Measurements from ENCODE around the gene SPIRE2. TPM values are rescaled to one million over a fixed set of nuclear protein-coding genes. Genes with fewer than 3 reads are reported as not detected.

SPIRE2 gene
- total RNA-seq, 1 experiment from 2014 or later: 3.8 TPM

DNA sequence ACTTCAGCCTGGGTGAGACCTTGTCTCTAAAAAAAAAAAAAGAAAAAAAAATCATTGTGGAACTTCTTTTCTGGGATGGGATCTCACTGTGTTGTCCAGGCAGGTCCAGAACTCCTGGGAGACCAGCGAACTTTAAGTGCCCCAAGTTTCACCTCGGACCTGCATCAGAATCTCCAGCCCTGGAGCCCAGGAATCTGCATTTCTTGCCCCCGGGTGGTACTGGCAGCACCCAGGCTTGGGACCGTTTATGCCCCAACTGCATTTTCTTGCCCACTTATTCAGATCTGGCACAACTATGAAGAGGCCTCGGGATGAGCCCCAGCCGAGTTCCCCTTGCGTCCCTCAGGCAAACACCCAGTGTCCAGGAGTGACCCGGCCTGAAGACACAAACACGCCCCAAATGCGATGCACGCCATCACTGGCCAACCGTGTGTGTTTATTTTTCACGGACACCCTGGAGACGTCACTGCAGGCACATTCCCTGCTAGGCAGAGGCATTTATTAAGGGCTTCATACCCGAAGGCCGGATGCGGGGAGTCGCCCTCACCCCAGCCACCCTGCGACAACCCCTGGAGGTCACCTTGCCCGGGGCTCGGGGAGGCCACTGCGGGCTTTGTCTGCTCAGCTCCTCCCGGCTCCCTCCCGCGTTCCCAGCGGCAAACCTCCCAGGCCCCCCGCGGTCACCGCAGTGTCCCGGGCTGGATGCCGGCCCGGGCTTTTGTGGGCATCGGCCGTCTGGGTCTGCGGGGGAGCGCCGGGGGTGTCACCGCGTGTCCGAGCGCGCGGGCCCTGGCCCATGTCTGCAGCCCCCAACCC is 684 bp upstream of the SPIRE2 start:
- intact Hi-C loops (cut with micrococcal nuclease): no loop called here

GRCh38 chr16:89828870-89829629 is 775 bp downstream of the SPIRE2 start:
- BruUV-seq (replicated peaks): no TSS peak

More for the DNA sequence above, 684 bp upstream of the SPIRE2 start:
- ChIA-PET POLR2A (interaction anchor here (0.6 to 3.7 kb wide), 6 partner anchors 9 to 105 kb away, joined by 3 to 21 read pairs (median 8); partner anchors contain the start of genes FANCA and TCF25), CTCF (interaction anchor here (1.0 kb wide), 1 partner anchor 33 kb away, joined by 4 read pairs; no protein-coding TSS in a partner anchor)
- Mint-ChIP-seq H3K9me3 (ENCODE audit: unreplicated experiment) (no peaks in the 10 kb centered on the region), H3K27me3 (ENCODE audit: insufficient read depth, unreplicated experiment) (no peaks in the 10 kb centered on the region), H3K27ac (ENCODE audit: low read depth, unreplicated experiment) (peak overlapping the region; percentile 27), H3K4me1 (ENCODE audit: insufficient read depth, unreplicated experiment) (no peaks in the 10 kb centered on the region), H3K4me3 (ENCODE audit: unreplicated experiment) (peak overlapping the region; percentile 73), H3K36me3 (ENCODE audit: insufficient read depth, unreplicated experiment) (peaks cover 5% of the 10 kb centered on the region)
- peak; percentile 42 for DNase-seq (ENCODE audit: unreplicated experiment)
- BruUV-seq (replicated peaks): no TSS peak
- TF ChIP-seq, protein P1, sequence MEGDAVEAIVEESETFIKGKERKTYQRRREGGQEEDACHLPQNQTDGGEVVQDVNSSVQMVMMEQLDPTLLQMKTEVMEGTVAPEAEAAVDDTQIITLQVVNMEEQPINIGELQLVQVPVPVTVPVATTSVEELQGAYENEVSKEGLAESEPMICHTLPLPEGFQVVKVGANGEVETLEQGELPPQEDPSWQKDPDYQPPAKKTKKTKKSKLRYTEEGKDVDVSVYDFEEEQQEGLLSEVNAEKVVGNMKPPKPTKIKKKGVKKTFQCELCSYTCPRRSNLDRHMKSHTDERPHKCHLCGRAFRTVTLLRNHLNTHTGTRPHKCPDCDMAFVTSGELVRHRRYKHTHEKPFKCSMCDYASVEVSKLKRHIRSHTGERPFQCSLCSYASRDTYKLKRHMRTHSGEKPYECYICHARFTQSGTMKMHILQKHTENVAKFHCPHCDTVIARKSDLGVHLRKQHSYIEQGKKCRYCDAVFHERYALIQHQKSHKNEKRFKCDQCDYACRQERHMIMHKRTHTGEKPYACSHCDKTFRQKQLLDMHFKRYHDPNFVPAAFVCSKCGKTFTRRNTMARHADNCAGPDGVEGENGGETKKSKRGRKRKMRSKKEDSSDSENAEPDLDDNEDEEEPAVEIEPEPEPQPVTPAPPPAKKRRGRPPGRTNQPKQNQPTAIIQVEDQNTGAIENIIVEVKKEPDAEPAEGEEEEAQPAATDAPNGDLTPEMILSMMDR (IDR thresholded peaks at IDR 0.05; ENCODE audit: unreplicated experiment): no peak

GRCh38 chr16:89829630-89830437 is 1.6 kb downstream of the SPIRE2 start:
- no TSS peak for BruUV-seq (replicated peaks)
- no peak for DNase-seq (ENCODE audit: unreplicated experiment)
- CTCF ChIA-PET: interaction anchor here (0.5 to 1.2 kb wide), 2 partner anchors 53 to 209 kb away, joined by 3 read pairs; no protein-coding TSS in a partner anchor
- TF ChIP-seq, protein P1 (IDR thresholded peaks at IDR 0.05; ENCODE audit: unreplicated experiment): no peak
- H3K4me1 Mint-ChIP-seq (ENCODE audit: insufficient read depth, unreplicated experiment): no peaks in the 10 kb centered on the region
- no peak overlapping the region for H3K27ac Mint-ChIP-seq (ENCODE audit: low read depth, unreplicated experiment)
- no peaks in the 10 kb centered on the region for H3K27me3 Mint-ChIP-seq (ENCODE audit: insufficient read depth, unreplicated experiment)
- H3K9me3 Mint-ChIP-seq (ENCODE audit: unreplicated experiment): no peaks in the 10 kb centered on the region
- H3K36me3 Mint-ChIP-seq (ENCODE audit: insufficient read depth, unreplicated experiment): peaks cover 4% of the 10 kb centered on the region
- POLR2A ChIA-PET: interaction anchor here (1.0 to 3.7 kb wide), 3 partner anchors 14 to 43 kb away, joined by 5 to 21 read pairs (median 13); partner anchors contain the start of genes FANCA and TCF25
- intact Hi-C loops (cut with micrococcal nuclease): no loop called here
- H3K4me3 Mint-ChIP-seq (ENCODE audit: unreplicated experiment): peak overlapping the region; percentile 73

More at GRCh38 chr16:89828870-89829629, 775 bp downstream of the SPIRE2 start:
- no peaks in the 10 kb centered on the region for H3K27me3 Mint-ChIP-seq (ENCODE audit: insufficient read depth, unreplicated experiment)
- CTCF ChIA-PET: interaction anchor here (1.2 kb wide), 1 partner anchor 53 kb away, joined by 3 read pairs; no protein-coding TSS in a partner anchor
- intact Hi-C loops (cut with micrococcal nuclease): no loop called here
- POLR2A ChIA-PET: interaction anchor here (1.1 to 3.7 kb wide), 4 partner anchors 11 to 109 kb away, joined by 4 to 21 read pairs (median 12); partner anchors contain the start of genes FANCA and TCF25
- peak overlapping the region; percentile 73 for H3K4me3 Mint-ChIP-seq (ENCODE audit: unreplicated experiment)
- DNase-seq (ENCODE audit: unreplicated experiment): no peak
- peak overlapping the region; percentile 61 for H3K27ac Mint-ChIP-seq (ENCODE audit: low read depth, unreplicated experiment)
- TF ChIP-seq, protein P1 (IDR thresholded peaks at IDR 0.05; ENCODE audit: unreplicated experiment): no peak
- H3K4me1 Mint-ChIP-seq (ENCODE audit: insufficient read depth, unreplicated experiment): no peaks in the 10 kb centered on the region
- peaks cover 5% of the 10 kb centered on the region for H3K36me3 Mint-ChIP-seq (ENCODE audit: insufficient read depth, unreplicated experiment)
- H3K9me3 Mint-ChIP-seq (ENCODE audit: unreplicated experiment): no peaks in the 10 kb centered on the region

Measured in MCF 10A (cell line).